GM19193 (cell line): ENCODE measurements around the gene KITLG.

Experiments used
- POLR2A ChIP-seq: IDR thresholded peaks from 4 replicates; pipeline ENCODE4 v1.6.1; 2011; ENCODE audit not compliant: insufficient read depth, insufficient read length; ENCODE audit errors: extremely low read depth

KITLG gene

GRCh38 chr12:88580051-88580871 is at the start of gene KITLG:
KITLG (minus strand) TSS chr12:88580471; CDS start chr12:88580278, 193 bp downstream.
- no peak for TF ChIP-seq POLR2A

- no peak for TF ChIP-seq POLR2A
Observed at GRCh38 chr12:88628856-88629509, 48.7 kb upstream of the KITLG start.

GRCh38 chr12:88627501-88627900 is 47.2 kb upstream of the KITLG start:
- TF ChIP-seq POLR2A, result no peak

- TF ChIP-seq POLR2A, result no peak
Observed at GRCh38 chr12:88625356-88625755, 45.1 kb upstream of the KITLG start.

- TF ChIP-seq POLR2A, result no peak
Observed at GRCh38 chr12:88624911-88625310, 44.6 kb upstream of the KITLG start.

- TF ChIP-seq POLR2A, result no peak
Observed at GRCh38 chr12:88623777-88624548, 43.7 kb upstream of the KITLG start.

GRCh38 chr12:88617352-88617751 is 37.1 kb upstream of the KITLG start:
- TF ChIP-seq POLR2A, result no peak

- no peak for TF ChIP-seq POLR2A
Observed at GRCh38 chr12:88615490-88615889, 35.2 kb upstream of the KITLG start.

- TF ChIP-seq POLR2A, result no peak
Observed at GRCh38 chr12:88604646-88605045, 24.4 kb upstream of the KITLG start.

- TF ChIP-seq POLR2A, result no peak
Observed at GRCh38 chr12:88600272-88600671, 20.0 kb upstream of the KITLG start.

GRCh38 chr12:88597365-88597764 is 17.1 kb upstream of the KITLG start:
- TF ChIP-seq POLR2A, result no peak

- no peak for TF ChIP-seq POLR2A
Observed at GRCh38 chr12:88595697-88596096, 15.4 kb upstream of the KITLG start.

- no peak for TF ChIP-seq POLR2A
Observed at GRCh38 chr12:88594780-88595179, 14.5 kb upstream of the KITLG start.

GRCh38 chr12:88591343-88591742 is 11.1 kb upstream of the KITLG start:
- no peak for TF ChIP-seq POLR2A

GRCh38 chr12:88590851-88591250 is 10.6 kb upstream of the KITLG start:
- no peak for TF ChIP-seq POLR2A

- TF ChIP-seq POLR2A, result no peak
Observed at GRCh38 chr12:88585077-88585476, 4.8 kb upstream of the KITLG start.

GRCh38 chr12:88579601-88580050 is 645 bp downstream of the KITLG start:
- TF ChIP-seq POLR2A, result no peak
